IMR-90 (cell line): ENCODE measurements around the gene PSMG4. TPM values are rescaled to one million over a fixed set of nuclear protein-coding genes. Genes with fewer than 3 reads are reported as not detected.

Experiments used
- ATAC-seq: fragments of 200-7000 bp; cut with Tn5 transposase; 2 replicates; pipeline ENCODE4 v1.9.1; 2020; ENCODE audit warnings: low read depth, mild to moderate bottlenecking, moderate library complexity
- BruUV-seq: library from RNA; stranded (reverse); fragments of 400-500 nt; replicated peaks from 2 replicates; lab custom pipeline; 2021; lab: Mats Ljungman, UMichigan
- CTCF ChIA-PET: fragments of 300-600 bp; formaldehyde crosslinking; extraction: SDS; loops from one replicate; lab custom pipeline; 2021; ENCODE audit warnings: antibody characterized with exemption; lab: Yijun Ruan, JAX
- POLR2A ChIA-PET: fragments of 300-600 bp; sonication (Branson Sonifier 250); formaldehyde crosslinking; loops from one replicate; lab custom pipeline; 2022; ENCODE audit warnings: antibody characterized with exemption; ENCODE audit not compliant: unreplicated experiment; lab: Charles Lee
- DNase-seq: peaks from one replicate; pipeline ENCODE4 v3.0.0; 2013
- H2AFZ ChIP-seq: replicated peaks from 2 replicates; pipeline ENCODE3; 2013; ENCODE audit warnings: low read length, mild to moderate bottlenecking; ENCODE audit not compliant: poor library complexity
- H2AK5ac ChIP-seq: 2 replicates; pipeline ENCODE4 v1.6.1; 2013; ENCODE audit warnings: low read depth, low read length, inconsistent platforms
- H2AK9ac ChIP-seq: replicated peaks from 2 replicates; pipeline ENCODE3; 2013; ENCODE audit warnings: mild to moderate bottlenecking, low read depth, low read length, moderate library complexity; ENCODE audit not compliant: poor library complexity
- H2BK120ac ChIP-seq: 2 replicates; pipeline ENCODE4 v1.6.1; 2013; ENCODE audit warnings: low read depth, low read length, inconsistent platforms
- H2BK15ac ChIP-seq: 3 replicates; pipeline ENCODE4 v1.6.1; 2013; ENCODE audit warnings: low read depth, low read length, inconsistent platforms
- H2BK20ac ChIP-seq: 2 replicates; pipeline ENCODE4 v1.6.1; 2013; ENCODE audit warnings: low read depth, mild to moderate bottlenecking, inconsistent platforms, low read length, moderate library complexity
- H2BK5ac ChIP-seq: 2 replicates; pipeline ENCODE4 v1.6.1; 2013; ENCODE audit warnings: mild to moderate bottlenecking, low read depth, low read length, inconsistent platforms; ENCODE audit not compliant: poor library complexity, severe bottlenecking
- H3K14ac ChIP-seq: replicated peaks from 2 replicates; pipeline ENCODE4 v1.6.1; 2013; ENCODE audit warnings: low read depth, low read length, inconsistent platforms
- H3K18ac ChIP-seq: 2 replicates; pipeline ENCODE4 v1.6.1; 2013; ENCODE audit warnings: low read depth, low read length, control low read depth
- H3K23ac ChIP-seq: 2 replicates; pipeline ENCODE4 v1.6.1; 2013; ENCODE audit warnings: low read depth, low read length, inconsistent platforms
- H3K27ac ChIP-seq: 2 replicates; pipeline ENCODE4 v1.5.1; 2013; ENCODE audit warnings: mild to moderate bottlenecking, control low read depth, low read length; ENCODE audit not compliant: insufficient read depth
- H3K27me3 ChIP-seq: 2 replicates; pipeline ENCODE4 v1.6.1; 2013; ENCODE audit warnings: low read length; ENCODE audit not compliant: control insufficient read depth, insufficient read depth
- H3K36me3 ChIP-seq: 2 replicates; pipeline ENCODE4 v1.6.1; 2013; ENCODE audit warnings: low read length, mixed read lengths; ENCODE audit not compliant: control insufficient read depth, insufficient read depth
- H3K4ac ChIP-seq: 2 replicates; pipeline ENCODE4 v1.6.1; 2013; ENCODE audit warnings: low read depth, low read length, inconsistent platforms
- H3K4me1 ChIP-seq: 2 replicates; pipeline ENCODE4 v1.6.1; 2013; ENCODE audit warnings: low read length, mixed read lengths; ENCODE audit not compliant: control insufficient read depth, insufficient read depth
- H3K4me2 ChIP-seq: 2 replicates; pipeline ENCODE4 v1.6.1; 2013; ENCODE audit warnings: low read depth, mild to moderate bottlenecking, control low read depth, low read length, moderate library complexity
- H3K4me3 ChIP-seq: 2 replicates; pipeline ENCODE4 v1.5.1; 2013; ENCODE audit warnings: low read depth, mild to moderate bottlenecking, control low read depth, low read length, moderate library complexity; ENCODE audit not compliant: insufficient read depth
- H3K56ac ChIP-seq: 2 replicates; pipeline ENCODE4 v1.6.1; 2013; ENCODE audit warnings: low read length, inconsistent platforms; ENCODE audit not compliant: insufficient read depth; ENCODE audit errors: extremely low read depth
- H3K79me1 ChIP-seq, 2 experiments: 2 replicates each; pipeline ENCODE4 v1.6.1; 2013; ENCODE audit warnings: low read length in 2 of 2, inconsistent platforms in 1 of 2, low read depth in 1 of 2
- H3K9ac ChIP-seq: 2 replicates; pipeline ENCODE4 v1.6.1; 2013; ENCODE audit warnings: low read depth, low read length, control low read depth
- H3K9me1 ChIP-seq: 2 replicates; pipeline ENCODE4 v1.6.1; 2013; ENCODE audit warnings: low read length, inconsistent platforms; ENCODE audit not compliant: insufficient read depth
- H3K9me3 ChIP-seq: 2 replicates; pipeline ENCODE4 v1.6.1; 2013; ENCODE audit warnings: low read length; ENCODE audit not compliant: control insufficient read depth, insufficient read depth
- H4K20me1 ChIP-seq: 2 replicates; pipeline ENCODE4 v1.6.1; 2013; ENCODE audit warnings: low read length, inconsistent platforms; ENCODE audit not compliant: insufficient read depth
- H4K5ac ChIP-seq: 2 replicates; pipeline ENCODE4 v1.6.1; 2013; ENCODE audit warnings: mild to moderate bottlenecking, low read depth, low read length, control low read depth
- H4K8ac ChIP-seq, 2 experiments: 2 replicates each; pipeline ENCODE4 v1.6.1; 2013; ENCODE audit warnings: low read depth in 2 of 2, low read length in 2 of 2, control low read depth in 1 of 2, inconsistent platforms in 1 of 2
- H4K91ac ChIP-seq: 2 replicates; pipeline ENCODE4 v1.6.1; 2013; ENCODE audit warnings: low read depth, low read length, inconsistent platforms; ENCODE audit not compliant: insufficient read depth
- CHD1 ChIP-seq: IDR thresholded peaks from 2 replicates; pipeline ENCODE4 v1.6.1; 2012; ENCODE audit warnings: low read depth, low read length, improper control_type of control experiment
- MAFK ChIP-seq: IDR thresholded peaks from 2 replicates; pipeline ENCODE4 v1.6.1; 2012; ENCODE audit warnings: low read depth, low read length, improper control_type of control experiment
- MAZ ChIP-seq: IDR thresholded peaks from 2 replicates; pipeline ENCODE4 v1.6.1; 2012; ENCODE audit warnings: low read depth, mild to moderate bottlenecking, low read length, improper control_type of control experiment, moderate library complexity, borderline replicate concordance
- MXI1 ChIP-seq: IDR thresholded peaks from 2 replicates; pipeline ENCODE4 v1.6.1; 2012; ENCODE audit warnings: low read depth, mild to moderate bottlenecking, low read length, moderate library complexity, borderline replicate concordance
- POLR2A ChIP-seq: IDR thresholded peaks from 2 replicates; pipeline ENCODE4 v1.6.1; 2012; ENCODE audit warnings: mild to moderate bottlenecking, low read depth, low read length
- RAD21 ChIP-seq: IDR thresholded peaks from 2 replicates; pipeline ENCODE4 v1.6.1; 2012; ENCODE audit warnings: low read length, improper control_type of control experiment
- SMC3 ChIP-seq: fragments of 150-350 bp; IDR thresholded peaks from 2 replicates; pipeline ENCODE4 v1.6.1; 2016; ENCODE audit warnings: low read depth, mild to moderate bottlenecking, antibody characterized with exemption, low read length, moderate library complexity
- WGBS, 2 experiments: methylation state at CpG; one replicate each; pipeline versions ENCODE4 v1.1.5 to v1.1.7; 2013; ENCODE audit warnings: missing lambda C conversion rate in 2 of 2; ENCODE audit not compliant: insufficient read length in 1 of 2; ENCODE audit errors: extremely low coverage in 2 of 2; 5-methylcytosine and 5-hydroxymethylcytosine counted together
- dilution Hi-C: fragments of 300-500 bp; cut with HindIII; formaldehyde crosslinking; loops from one replicate; pipeline ENCODE4 v1.14.3; 2018; ENCODE audit warnings: low sequenced_read_pairs; ENCODE audit not compliant: unreplicated experiment
- in situ Hi-C: fragments of 300-500 bp; cut with MboI; formaldehyde crosslinking; loops from 3 replicates; pipeline ENCODE4 v1.14.3; 2019; ENCODE audit warnings: low sequenced_read_pairs, inconsistent platforms, mixed read lengths
- intact Hi-C: fragments of 100-400 bp; cut with micrococcal nuclease; formaldehyde crosslinking; loops from 2 replicates; pipeline ENCODE4 v1.10.0; 2022
- polyA plus RNA-seq, 3 experiments: library from polyadenylated mRNA; depleted of rRNA; stranded (reverse); fragments of >200 nt; gene quantifications; 2 replicates each; pipeline ENCODE4 v1.2.3, GENCODE V29; 2012; ENCODE audit warnings: low replicate concordance in 1 of 3
- total RNA-seq: library from RNA; depleted of rRNA; stranded (reverse); fragments of >200 nt; gene quantifications from 2 replicates; pipeline ENCODE4 v1.2.3, GENCODE V29; 2012
- TF ChIP-seq, protein P1 (sequence below): fragments of 150-350 bp; IDR thresholded peaks from 2 replicates; pipeline ENCODE4 v1.6.1; 2016; ENCODE audit warnings: low read depth, mild to moderate bottlenecking, low read length, moderate library complexity, borderline replicate concordance

The PSMG4 gene
- total and polyA plus RNA-seq, 2 of the 4 experiments (the other 2 are of a cell fraction): 5.6 to 13.4 TPM

DNA sequence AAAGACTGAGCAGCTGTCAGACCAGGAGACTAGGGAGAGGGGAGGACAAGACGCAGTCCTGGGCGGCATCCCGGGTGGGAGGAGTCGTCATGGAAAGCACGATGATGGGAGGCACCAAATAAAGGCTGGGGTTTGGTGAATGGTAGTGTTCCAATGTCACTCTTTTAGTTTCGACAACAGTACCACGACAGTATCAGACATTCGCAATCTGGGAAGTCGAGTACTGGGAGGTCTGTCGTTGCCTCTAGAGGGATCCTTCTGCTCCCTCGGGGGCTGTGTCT lies 32.1 kb downstream of the PSMG4 start:
- no peak overlapping the region for H2AK9ac ChIP-seq
- H3K9ac ChIP-seq: no peak overlapping the region
- no peak overlapping the region for H2AFZ ChIP-seq
- peaks cover 11% of the 10 kb centered on the region; the same call in 1 of the 2 replicates for H3K27me3 ChIP-seq
- H4K8ac ChIP-seq: no peak overlapping the region
- CTCF ChIA-PET: no interaction called here
- H3K79me1 ChIP-seq: no peaks in the 10 kb centered on the region
- DNase-seq (no peak), ATAC-seq (no peak)
- no peak overlapping the region for H3K23ac ChIP-seq
- BruUV-seq: no TSS peak
- POLR2A ChIA-PET: no interaction called here
- no peak overlapping the region for H3K14ac ChIP-seq
- no peak overlapping the region for H3K4me3 ChIP-seq
- no peaks in the 10 kb centered on the region for H3K9me3 ChIP-seq
- H2BK5ac ChIP-seq: no peak overlapping the region
- no peak overlapping the region for H4K5ac ChIP-seq
- dilution Hi-C loops: no loop called here
- no peak overlapping the region for H4K91ac ChIP-seq
- no peak for TF ChIP-seq POLR2A
- no peak for TF ChIP-seq CHD1
- TF ChIP-seq, protein P1, sequence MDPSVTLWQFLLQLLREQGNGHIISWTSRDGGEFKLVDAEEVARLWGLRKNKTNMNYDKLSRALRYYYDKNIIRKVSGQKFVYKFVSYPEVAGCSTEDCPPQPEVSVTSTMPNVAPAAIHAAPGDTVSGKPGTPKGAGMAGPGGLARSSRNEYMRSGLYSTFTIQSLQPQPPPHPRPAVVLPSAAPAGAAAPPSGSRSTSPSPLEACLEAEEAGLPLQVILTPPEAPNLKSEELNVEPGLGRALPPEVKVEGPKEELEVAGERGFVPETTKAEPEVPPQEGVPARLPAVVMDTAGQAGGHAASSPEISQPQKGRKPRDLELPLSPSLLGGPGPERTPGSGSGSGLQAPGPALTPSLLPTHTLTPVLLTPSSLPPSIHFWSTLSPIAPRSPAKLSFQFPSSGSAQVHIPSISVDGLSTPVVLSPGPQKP: no peak
- no peak for TF ChIP-seq RAD21
- no peak for TF ChIP-seq MAFK
- no peak for TF ChIP-seq SMC3
- no peak for TF ChIP-seq MAZ
- TF ChIP-seq MXI1: no peak
- no peak overlapping the region for H3K4me2 ChIP-seq
- no peak overlapping the region for H3K18ac ChIP-seq
- H2AK5ac ChIP-seq: no peak overlapping the region
- H2BK15ac ChIP-seq: no peak overlapping the region
- H2BK120ac ChIP-seq: no peak overlapping the region
- intact Hi-C loops: no loop called here
- H3K56ac ChIP-seq: no peak overlapping the region
- no peak overlapping the region for H3K27ac ChIP-seq
- in situ Hi-C loops: no loop called here
- 85% methylated on average over 7 of the region's 11 CpGs; no CpG with 5 or more reads in 1 of the 2 experiments for WGBS, 2 experiments
- H3K36me3 ChIP-seq: no peaks in the 10 kb centered on the region
- H4K20me1 ChIP-seq: no peaks in the 10 kb centered on the region
- H3K4me1 ChIP-seq: no peaks in the 10 kb centered on the region
- H3K9me1 ChIP-seq: no peaks in the 10 kb centered on the region
- no peak overlapping the region for H2BK20ac ChIP-seq
- no peak overlapping the region for H3K4ac ChIP-seq
